Tibial nerve (tissue), 4 donors: ENCODE data around the gene CASZ1. TPM values are rescaled to one million over a fixed set of nuclear protein-coding genes. Genes with fewer than 3 reads are reported as not detected.

Experiments
- DNase-seq, 2 donors: peaks; one replicate each; pipeline ENCODE4 v3.0.0-alpha.2; 2019; ENCODE audit warnings: low spot score in 2 of 2
- H3K27ac ChIP-seq, 4 donors: fragments of 200-600 bp; sonication (generic) in 3 of 4; one replicate each; pipeline ENCODE4 v1.5.1; 2017 to 2019; ENCODE audit warnings: mild to moderate bottlenecking in 1 of 4
- H3K27me3 ChIP-seq, 2 donors: fragments of 200-600 bp; sonication (generic) in 1 of 2; one replicate each; pipeline versions ENCODE4 v1.5.1 to v1.6.0; 2017 to 2019
- H3K36me3 ChIP-seq, 3 donors: fragments of 200-600 bp; sonication (generic); one replicate each; pipeline ENCODE4 v1.5.1; 2018 to 2019
- H3K4me1 ChIP-seq, 4 donors: fragments of 200-600 bp; sonication (generic) in 3 of 4; one replicate each; pipeline ENCODE4 v1.5.1; 2017 to 2019
- H3K4me3 ChIP-seq, 4 donors: fragments of 200-600 bp; sonication (generic) in 3 of 4; one replicate each; pipeline ENCODE4 v1.5.1; 2017 to 2019; ENCODE audit warnings: mild to moderate bottlenecking in 1 of 4, moderate library complexity in 1 of 4
- H3K9me3 ChIP-seq, 4 donors: fragments of 200-600 bp; sonication (generic) in 3 of 4; one replicate each; pipeline ENCODE4 v1.5.1; 2017 to 2019
- CTCF ChIP-seq, 5 experiments: fragments of 200-600 bp in 3 of 5; fragments of 450-650 bp in 2 of 5; sonication (generic) in 3 of 5; IDR thresholded peaks; one replicate each; pipeline ENCODE4 v1.5.1; 2016 to 2019; ENCODE audit warnings: antibody characterized with exemption in 5 of 5, mild to moderate bottlenecking in 3 of 5, moderate library complexity in 2 of 5
- EP300 ChIP-seq, 2 donors: sonication (generic); formaldehyde crosslinking; IDR thresholded peaks; one replicate each; pipeline ENCODE4 v1.6.1; 2017; ENCODE audit warnings: antibody characterized with exemption in 2 of 2, mild to moderate bottlenecking in 1 of 2
- POLR2A ChIP-seq, 2 donors: fragments of 450-650 bp; IDR thresholded peaks; one replicate each; pipeline ENCODE4 v1.6.1; 2017; ENCODE audit warnings: antibody characterized with exemption in 2 of 2, mild to moderate bottlenecking in 2 of 2, moderate library complexity in 2 of 2
- WGBS, 2 donors: methylation state at CpG; one replicate each; pipeline ENCODE4 v1.1.5; 2018; 5-methylcytosine and 5-hydroxymethylcytosine counted together
- small RNA-seq: library from RNA; depleted of rRNA; stranded (forward); fragments of <200 nt; gene quantifications from one replicate; pipeline ENCODE3, GENCODE V24; 2016
- total RNA-seq, 4 donors: library from RNA; depleted of rRNA; stranded (reverse); fragments of >200 nt; gene quantifications; one replicate each; pipeline ENCODE4 v1.1.0, GENCODE V29; 2016

The CASZ1 gene
- total RNA-seq, 4 donors from 2014 or later, result 1.7 to 7.5 (median 5.1) TPM

GRCh38 chr1:10592373-10592772 lies 204.1 kb downstream of the CASZ1 start:
- no peak for DNase-seq
- peaks cover 0 to 18% (median 3%) of the 10 kb centered on the region in 4 donors for H3K4me1 ChIP-seq
- no peaks in the 10 kb centered on the region for H3K27me3 ChIP-seq
- no peak overlapping the region for H3K27ac ChIP-seq
- H3K9me3 ChIP-seq, result no peaks in the 10 kb centered on the region
- H3K36me3 ChIP-seq, result no peaks in the 10 kb centered on the region
- TF ChIP-seq CTCF (IDR thresholded peaks at IDR 0.05) (no peak), POLR2A (IDR thresholded peaks at IDR 0.05) (no peak), EP300 (IDR thresholded peaks at IDR 0.05) (no peak)
- WGBS, 2 donors, result 59 to 63% methylated on average over 5 of the region's 5 CpGs
- no peak overlapping the region for H3K4me3 ChIP-seq

GRCh38 chr1:10591010-10591409 lies 205.4 kb downstream of the CASZ1 start:
- Histone ChIP-seq H3K27ac (no peak overlapping the region), H3K36me3 (no peaks in the 10 kb centered on the region), H3K4me1 (peaks cover 0 to 4% (median 0%) of the 10 kb centered on the region in 4 donors), H3K9me3 (no peaks in the 10 kb centered on the region), H3K4me3 (no peak overlapping the region), H3K27me3 (no peaks in the 10 kb centered on the region)
- no peak for DNase-seq
- no peak for TF ChIP-seq POLR2A (IDR thresholded peaks at IDR 0.05)
- no peak for TF ChIP-seq CTCF (IDR thresholded peaks at IDR 0.05)
- no peak for TF ChIP-seq EP300 (IDR thresholded peaks at IDR 0.05)
- WGBS, 2 donors, result 62 to 66% methylated on average over 4 of the region's 4 CpGs

- peaks cover 0 to 7% (median 0%) of the 10 kb centered on the region in 4 donors for H3K9me3 ChIP-seq
- no peaks in the 10 kb centered on the region for H3K4me1 ChIP-seq
- no peak overlapping the region for H3K27ac ChIP-seq
- WGBS, 2 donors, result 95 to 96% methylated on average over 5 of the region's 5 CpGs
- peaks cover 0 to 8% (median 0%) of the 10 kb centered on the region in 3 donors for H3K36me3 ChIP-seq
- H3K27me3 ChIP-seq, result no peaks in the 10 kb centered on the region
- no peak for DNase-seq
- no peak overlapping the region for H3K4me3 ChIP-seq
- no peak for TF ChIP-seq EP300 (IDR thresholded peaks at IDR 0.05)
Observed at GRCh38 chr1:10589074-10589473, 207.4 kb downstream of the CASZ1 start.

DNA sequence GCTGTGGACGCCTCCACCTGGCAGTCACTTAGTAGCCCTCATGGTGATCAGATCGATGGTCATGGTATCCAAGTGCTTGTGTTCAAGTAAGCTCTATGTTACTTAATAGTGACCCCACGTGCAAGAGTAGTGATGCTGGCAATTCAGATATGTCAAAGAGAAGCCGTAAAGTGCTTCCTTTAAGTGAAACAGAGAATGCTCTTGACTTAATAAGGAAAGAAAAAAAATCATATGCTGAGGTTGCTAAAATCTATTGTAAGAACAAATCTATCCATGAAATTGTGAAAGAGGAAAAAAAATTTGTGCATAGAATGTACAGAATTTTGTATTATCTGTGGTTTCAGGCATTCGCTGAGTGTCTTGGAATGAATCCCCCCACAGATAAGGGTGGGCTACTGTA lies 207.8 kb downstream of the CASZ1 start:
- peaks cover 0 to 7% (median 0%) of the 10 kb centered on the region in 4 donors for H3K9me3 ChIP-seq
- H3K4me1 ChIP-seq, result no peaks in the 10 kb centered on the region
- no peak for DNase-seq
- H3K4me3 ChIP-seq, result no peak overlapping the region
- H3K27ac ChIP-seq, result no peak overlapping the region
- 89 to 95% methylated on average over 5 of the region's 5 CpGs for WGBS, 2 donors
- peaks cover 0 to 8% (median 0%) of the 10 kb centered on the region in 3 donors for H3K36me3 ChIP-seq
- no peaks in the 10 kb centered on the region for H3K27me3 ChIP-seq
- no peak for TF ChIP-seq POLR2A (IDR thresholded peaks at IDR 0.05)
- no peak for TF ChIP-seq EP300 (IDR thresholded peaks at IDR 0.05)
- TF ChIP-seq CTCF (IDR thresholded peaks at IDR 0.05), result no peak

Small RNA genes within 50 kb of the gene (small RNA-seq; reads per million reads assigned to genes)
- gene RN7SL614P, result not detected

Other genes starting within 250 kb of the CASZ1 start
- gene TARDBP, start 216.0 kb upstream of the CASZ1 start, total RNA-seq, result 100 to 1,000 TPM; 165 to 237 (median 171) TPM